ENCODE measurements around the gene NAAA. TPM values are rescaled to one million over a fixed set of nuclear protein-coding genes. Genes with fewer than 3 reads are reported as not detected.
A peak's percentile ranks its signal among the peaks of the same experiment; 100 is the strongest.

Gene NAAA
- total and polyA plus RNA-seq, 2 donors (not counting 1 experiment from before 2014, with no cell fraction given), result 32.4 to 50.7 TPM

DNA sequence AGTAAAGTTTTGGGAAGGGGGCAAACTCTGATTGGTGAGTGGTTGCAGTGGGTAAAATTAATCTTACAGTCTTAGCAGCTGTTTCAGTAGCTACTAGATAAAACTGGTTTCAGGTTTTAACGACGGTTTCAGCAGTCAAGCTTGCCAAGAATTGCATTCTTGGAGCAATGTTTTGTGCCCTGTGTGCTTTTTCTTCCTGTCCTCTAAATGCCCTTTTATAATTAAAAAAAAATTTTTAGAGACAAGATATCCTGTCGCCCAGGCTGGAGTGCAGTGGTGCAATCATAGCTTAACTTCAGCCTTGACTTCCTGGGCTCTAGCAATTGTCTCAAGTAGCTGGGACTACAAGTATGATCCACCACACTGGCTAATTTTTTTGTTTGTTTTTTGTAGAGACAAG lies 32.3 kb downstream of the NAAA start:
- Histone ChIP-seq H3K27me3 (ENCODE audit: control insufficient read depth, insufficient read depth, low read length) (no peaks in the 10 kb centered on the region), H3K9me3 (ENCODE audit: control insufficient read depth, insufficient read depth, low read depth, low read length) (no peaks in the 10 kb centered on the region), H3K79me2 (ENCODE audit: control insufficient read depth, insufficient read depth, low read length) (no peaks in the 10 kb centered on the region), H3K27ac (ENCODE audit: insufficient read depth, low read length) (no peak overlapping the region), H3K4me3 (replicated peaks in 1 of 4; ENCODE audit: control extremely low read depth in 1 of 4, insufficient read depth in 1 of 4, low read depth in 3 of 4, low read length in 4 of 4) (no peak overlapping the region), H3K4me1 (ENCODE audit: control insufficient read depth, extremely low read depth, insufficient read depth, low read length) (no peaks in the 10 kb centered on the region), H2AFZ (ENCODE audit: low read length) (no peak overlapping the region), H3K36me3 (ENCODE audit: control insufficient read depth, insufficient read depth, low read length) (no peaks in the 10 kb centered on the region), H3K4me2 (ENCODE audit: extremely low read depth, insufficient read depth, low read length) (no peak overlapping the region), H4K20me1 (ENCODE audit: control insufficient read depth, extremely low read depth, insufficient read depth, low read length) (no peaks in the 10 kb centered on the region), H3K9ac (ENCODE audit: insufficient read depth, low read length) (no peak overlapping the region)
- peak in 1 of 2 donors; percentile 1 for DNase-seq (ENCODE audit: low read depth in 2 of 2)
- no peak for TF ChIP-seq EZH2 (IDR thresholded peaks at IDR 0.05; ENCODE audit: low read length, missing control alignments)
- TF ChIP-seq, protein P1, sequence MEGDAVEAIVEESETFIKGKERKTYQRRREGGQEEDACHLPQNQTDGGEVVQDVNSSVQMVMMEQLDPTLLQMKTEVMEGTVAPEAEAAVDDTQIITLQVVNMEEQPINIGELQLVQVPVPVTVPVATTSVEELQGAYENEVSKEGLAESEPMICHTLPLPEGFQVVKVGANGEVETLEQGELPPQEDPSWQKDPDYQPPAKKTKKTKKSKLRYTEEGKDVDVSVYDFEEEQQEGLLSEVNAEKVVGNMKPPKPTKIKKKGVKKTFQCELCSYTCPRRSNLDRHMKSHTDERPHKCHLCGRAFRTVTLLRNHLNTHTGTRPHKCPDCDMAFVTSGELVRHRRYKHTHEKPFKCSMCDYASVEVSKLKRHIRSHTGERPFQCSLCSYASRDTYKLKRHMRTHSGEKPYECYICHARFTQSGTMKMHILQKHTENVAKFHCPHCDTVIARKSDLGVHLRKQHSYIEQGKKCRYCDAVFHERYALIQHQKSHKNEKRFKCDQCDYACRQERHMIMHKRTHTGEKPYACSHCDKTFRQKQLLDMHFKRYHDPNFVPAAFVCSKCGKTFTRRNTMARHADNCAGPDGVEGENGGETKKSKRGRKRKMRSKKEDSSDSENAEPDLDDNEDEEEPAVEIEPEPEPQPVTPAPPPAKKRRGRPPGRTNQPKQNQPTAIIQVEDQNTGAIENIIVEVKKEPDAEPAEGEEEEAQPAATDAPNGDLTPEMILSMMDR (conservative IDR thresholded peaks at IDR 0.05 in 1 of 2, IDR thresholded peaks at IDR 0.05 in 1 of 2; ENCODE audit: low read depth in 1 of 2, low read length in 2 of 2), result no peak

DNA sequence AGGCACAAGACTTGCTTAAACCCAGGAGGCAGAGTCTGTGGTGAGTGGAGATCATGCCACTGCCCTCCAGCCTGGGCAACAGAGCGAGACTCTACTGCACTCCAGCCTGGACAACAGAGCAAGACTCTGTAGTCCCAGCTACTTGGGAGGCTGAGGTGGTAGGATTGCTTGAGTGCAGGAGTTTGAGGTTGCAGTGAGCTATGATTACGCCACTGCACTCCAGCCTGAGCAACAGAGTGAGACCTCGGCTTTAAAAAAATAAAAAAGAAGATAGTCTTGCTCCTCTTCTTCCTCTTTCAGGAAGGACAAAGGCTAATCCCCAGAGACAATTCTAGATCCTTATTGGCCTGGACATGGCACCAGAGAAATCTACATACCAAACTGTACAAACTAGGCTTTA lies 32.8 kb downstream of the NAAA start:
- no peak for DNase-seq (ENCODE audit: low read depth in 2 of 2)
- no peak overlapping the region for H2AFZ ChIP-seq (ENCODE audit: low read length)
- no peak overlapping the region for H3K9ac ChIP-seq (ENCODE audit: insufficient read depth, low read length)
- H3K79me2 ChIP-seq (ENCODE audit: control insufficient read depth, insufficient read depth, low read length), result no peaks in the 10 kb centered on the region
- no peaks in the 10 kb centered on the region for H3K36me3 ChIP-seq (ENCODE audit: control insufficient read depth, insufficient read depth, low read length)
- TF ChIP-seq, protein P1 (conservative IDR thresholded peaks at IDR 0.05 in 1 of 2, IDR thresholded peaks at IDR 0.05 in 1 of 2; ENCODE audit: low read depth in 1 of 2, low read length in 2 of 2), result no peak
- no peak for TF ChIP-seq EZH2 (IDR thresholded peaks at IDR 0.05; ENCODE audit: low read length, missing control alignments)
- no peaks in the 10 kb centered on the region for H3K9me3 ChIP-seq (ENCODE audit: control insufficient read depth, insufficient read depth, low read depth, low read length)
- no peak overlapping the region for H3K27ac ChIP-seq (ENCODE audit: insufficient read depth, low read length)
- no peaks in the 10 kb centered on the region for H4K20me1 ChIP-seq (ENCODE audit: control insufficient read depth, extremely low read depth, insufficient read depth, low read length)
- no peak overlapping the region for H3K4me3 ChIP-seq (replicated peaks in 1 of 4; ENCODE audit: control extremely low read depth in 1 of 4, insufficient read depth in 1 of 4, low read depth in 3 of 4, low read length in 4 of 4)
- H3K4me2 ChIP-seq (ENCODE audit: extremely low read depth, insufficient read depth, low read length), result no peak overlapping the region
- no peaks in the 10 kb centered on the region for H3K27me3 ChIP-seq (ENCODE audit: control insufficient read depth, insufficient read depth, low read length)
- H3K4me1 ChIP-seq (ENCODE audit: control insufficient read depth, extremely low read depth, insufficient read depth, low read length), result no peaks in the 10 kb centered on the region

DNA sequence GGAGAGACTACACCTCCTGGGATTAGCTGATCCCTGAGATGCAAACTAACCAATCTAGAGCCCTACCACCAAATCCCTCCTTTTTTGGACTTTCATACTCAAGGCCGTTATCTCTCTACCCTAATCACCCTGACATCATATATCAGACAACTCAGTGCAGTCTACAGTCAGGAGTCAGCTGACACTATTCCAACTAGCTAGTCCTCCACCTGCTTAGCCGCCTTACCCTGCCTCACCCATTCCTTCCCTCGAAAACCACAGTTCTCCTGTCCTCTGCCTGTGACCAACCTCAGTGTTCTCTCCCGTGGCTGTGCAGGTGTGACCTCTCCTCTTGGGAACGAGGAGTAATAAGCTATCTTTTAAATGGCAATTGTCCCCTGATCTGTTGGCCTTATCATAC lies 36.7 kb downstream of the NAAA start:
- Histone ChIP-seq H3K4me1 (ENCODE audit: control insufficient read depth, extremely low read depth, insufficient read depth, low read length) (no peaks in the 10 kb centered on the region), H3K4me2 (ENCODE audit: extremely low read depth, insufficient read depth, low read length) (no peak overlapping the region), H3K36me3 (ENCODE audit: control insufficient read depth, insufficient read depth, low read length) (no peaks in the 10 kb centered on the region), H3K9ac (ENCODE audit: insufficient read depth, low read length) (no peak overlapping the region), H3K27me3 (ENCODE audit: control insufficient read depth, insufficient read depth, low read length) (peaks cover 9% of the 10 kb centered on the region), H3K27ac (ENCODE audit: insufficient read depth, low read length) (no peak overlapping the region), H2AFZ (ENCODE audit: low read length) (no peak overlapping the region), H3K79me2 (ENCODE audit: control insufficient read depth, insufficient read depth, low read length) (no peaks in the 10 kb centered on the region), H3K9me3 (ENCODE audit: control insufficient read depth, insufficient read depth, low read depth, low read length) (no peaks in the 10 kb centered on the region), H3K4me3 (replicated peaks in 1 of 4; ENCODE audit: control extremely low read depth in 1 of 4, insufficient read depth in 1 of 4, low read depth in 3 of 4, low read length in 4 of 4) (no peak overlapping the region), H4K20me1 (ENCODE audit: control insufficient read depth, extremely low read depth, insufficient read depth, low read length) (no peaks in the 10 kb centered on the region)
- DNase-seq (ENCODE audit: low read depth in 2 of 2), result no peak
- TF ChIP-seq EZH2 (IDR thresholded peaks at IDR 0.05; ENCODE audit: low read length, missing control alignments), result no peak
- TF ChIP-seq, protein P1 (conservative IDR thresholded peaks at IDR 0.05 in 1 of 2, IDR thresholded peaks at IDR 0.05 in 1 of 2; ENCODE audit: low read depth in 1 of 2, low read length in 2 of 2), result no peak

Measured in fibroblast of lung (primary cell).